Adrenal gland (tissue), 5 donors: ENCODE measurements around the gene DHFR.

Experiments
- CTCF ChIP-seq, 6 experiments: fragments of 450-650 bp in 4 of 6; fragments of 200-600 bp in 2 of 6; sonication (generic) in 1 of 6; IDR thresholded peaks; 1 replicate in 5 of 6; 2 replicates in 1 of 6; pipeline versions ENCODE4 v1.5.1 to v1.8.0; 2016 to 2021; ENCODE audit warnings: antibody characterized with exemption in 6 of 6, mild to moderate bottlenecking in 2 of 6, moderate library complexity in 1 of 6
- POLR2A ChIP-seq, 2 donors: fragments of 450-650 bp; IDR thresholded peaks; one replicate each; pipeline ENCODE4 v1.6.1; 2017; ENCODE audit warnings: antibody characterized with exemption in 2 of 2, mild to moderate bottlenecking in 2 of 2, moderate library complexity in 1 of 2
- donor health status: DM: no; HTN: no; CAD: no.

DNA sequence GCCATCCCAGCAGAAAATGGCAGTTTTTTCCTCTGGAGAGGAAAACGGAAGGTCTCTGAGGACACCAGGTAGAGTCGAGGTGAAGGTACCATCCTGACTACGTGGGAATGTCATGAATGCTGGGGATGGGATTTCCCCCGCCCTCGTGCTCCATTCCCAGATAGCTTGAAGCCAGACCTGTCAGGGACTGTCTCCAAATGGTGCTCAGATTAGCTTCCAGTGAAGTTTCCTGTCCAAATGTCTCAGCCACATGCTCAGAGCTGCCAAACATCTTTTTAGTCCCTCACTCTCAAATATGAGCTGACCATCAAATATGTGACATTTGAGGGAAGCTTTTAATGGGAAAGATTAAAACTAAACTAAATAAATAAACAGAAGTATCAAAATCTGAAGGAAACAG, 77.1 kb downstream of the DHFR start:
- TF ChIP-seq CTCF (IDR thresholded peaks at IDR 0.05), result no peak
- no peak for TF ChIP-seq POLR2A (IDR thresholded peaks at IDR 0.05)
